OCI-LY3 (cell line): ENCODE measurements around the gene UBE2D4.

Experiments
- CTCF ChIP-seq: fragments of 200-600, 300-600 bp; sonication (generic); IDR thresholded peaks from 2 replicates; pipeline ENCODE4 v1.5.1; 2014; ENCODE audit warnings: antibody characterized with exemption, low read length, low read depth
- EZH2phosphoT487 ChIP-seq: fragments of 200-600 bp; shearing (Covaris generic); IDR thresholded peaks from 2 replicates; pipeline ENCODE4 v1.6.1; 2018; ENCODE audit warnings: antibody characterized with exemption, mixed run types, low read depth

GRCh38 chr7:43876976-43877745, 49.1 kb upstream of the UBE2D4 start:
- TF ChIP-seq CTCF = no peak
- TF ChIP-seq EZH2phosphoT487 = no peak
